ENCODE data around the gene NTN1. TPM values are rescaled to one million over a fixed set of nuclear protein-coding genes. Genes with fewer than 3 reads are reported as not detected.

NTN1 gene
- total and polyA plus RNA-seq, 2 of the 4 experiments (the other 2 are of a cell fraction), result under 0.01 to 0.07 TPM

DNA sequence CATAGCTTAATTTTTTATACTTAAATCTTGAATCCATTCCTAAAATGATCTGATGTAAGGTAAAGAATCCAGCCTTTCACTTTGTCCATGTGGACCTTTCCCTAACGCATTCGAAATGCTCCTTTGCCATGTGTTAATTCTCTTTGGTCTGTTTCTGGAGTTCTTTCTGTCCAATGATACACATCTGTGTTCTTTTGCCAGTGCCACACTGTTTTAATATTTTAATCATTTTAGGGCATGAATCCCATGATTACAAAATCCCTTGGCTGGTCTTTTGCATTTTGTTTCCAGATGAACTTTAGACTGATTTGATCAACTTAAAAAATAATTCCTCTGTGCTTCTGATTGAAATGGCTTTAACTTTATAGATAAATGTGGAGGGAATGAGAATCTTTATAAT lies 74.1 kb downstream of the NTN1 start:
- ChIA-PET POLR2A (ENCODE audit: unreplicated experiment) (no interaction called here), CTCF (no interaction called here)
- no peak overlapping the region for H3K4me2 ChIP-seq (ENCODE audit: low read depth, low read length)
- no peak overlapping the region for H3K18ac ChIP-seq (ENCODE audit: low read depth, low read length)
- no peaks in the 10 kb centered on the region for H3K79me1 ChIP-seq (ENCODE audit: low read depth in 1 of 2, low read length in 2 of 2)
- intact Hi-C loops (cut with micrococcal nuclease) (no loop called here), dilution Hi-C loops (cut with HindIII; ENCODE audit: low sequenced_read_pairs, unreplicated experiment) (no loop called here), in situ Hi-C loops (cut with MboI; ENCODE audit: low sequenced_read_pairs) (no loop called here)
- ATAC-seq (ENCODE audit: low read depth) (no peak), DNase-seq (no peak)
- no peak overlapping the region for H3K56ac ChIP-seq (ENCODE audit: extremely low read depth, insufficient read depth, low read length)
- H2AK9ac ChIP-seq (replicated peaks; ENCODE audit: low read depth, low read length, poor library complexity), result no peak overlapping the region
- no peaks in the 10 kb centered on the region for H3K9me3 ChIP-seq (ENCODE audit: control insufficient read depth, insufficient read depth, low read length)
- H3K4ac ChIP-seq (ENCODE audit: low read depth, low read length), result no peak overlapping the region
- H4K20me1 ChIP-seq (ENCODE audit: insufficient read depth, low read length), result no peaks in the 10 kb centered on the region
- no TSS peak for BruUV-seq (replicated peaks)
- H3K9ac ChIP-seq (ENCODE audit: low read depth, low read length), result no peak overlapping the region
- no peaks in the 10 kb centered on the region for H3K9me1 ChIP-seq (ENCODE audit: insufficient read depth, low read length)
- WGBS, 2 experiments (ENCODE audit: extremely low coverage in 2 of 2, insufficient read length in 1 of 2), result no CpG with 5 or more reads among the region's 2 CpGs
- no peak overlapping the region for H2BK120ac ChIP-seq (ENCODE audit: low read depth, low read length)
- no peak overlapping the region for H4K8ac ChIP-seq (ENCODE audit: low read depth in 2 of 2, low read length in 2 of 2)
- no peak overlapping the region for H4K91ac ChIP-seq (ENCODE audit: insufficient read depth, low read depth, low read length)
- TF ChIP-seq BHLHE40 (IDR thresholded peaks at IDR 0.05; ENCODE audit: low read depth, low read length), result no peak
- no peak for TF ChIP-seq SMC3 (IDR thresholded peaks at IDR 0.05; ENCODE audit: low read depth, low read length)
- no peak for TF ChIP-seq RCOR1 (IDR thresholded peaks at IDR 0.05; ENCODE audit: insufficient replicate concordance, low read length)
- TF ChIP-seq RFX5 (IDR thresholded peaks at IDR 0.05; ENCODE audit: low read depth, low read length), result no peak
- no peak for TF ChIP-seq ELK1 (IDR thresholded peaks at IDR 0.05; ENCODE audit: borderline replicate concordance, low read depth, low read length)
- TF ChIP-seq NFE2L2 (IDR thresholded peaks at IDR 0.05; ENCODE audit: low read depth, low read length), result no peak
- TF ChIP-seq FOS (IDR thresholded peaks at IDR 0.05; ENCODE audit: low read depth, low read length), result no peak
- TF ChIP-seq RAD21 (IDR thresholded peaks at IDR 0.05; ENCODE audit: low read length), result no peak
- no peak for TF ChIP-seq MAZ (IDR thresholded peaks at IDR 0.05; ENCODE audit: borderline replicate concordance, low read depth, low read length)
- TF ChIP-seq USF2 (IDR thresholded peaks at IDR 0.05; ENCODE audit: low read depth, low read length), result no peak
- TF ChIP-seq CHD1 (IDR thresholded peaks at IDR 0.05; ENCODE audit: low read depth, low read length), result no peak
- TF ChIP-seq, protein P1, sequence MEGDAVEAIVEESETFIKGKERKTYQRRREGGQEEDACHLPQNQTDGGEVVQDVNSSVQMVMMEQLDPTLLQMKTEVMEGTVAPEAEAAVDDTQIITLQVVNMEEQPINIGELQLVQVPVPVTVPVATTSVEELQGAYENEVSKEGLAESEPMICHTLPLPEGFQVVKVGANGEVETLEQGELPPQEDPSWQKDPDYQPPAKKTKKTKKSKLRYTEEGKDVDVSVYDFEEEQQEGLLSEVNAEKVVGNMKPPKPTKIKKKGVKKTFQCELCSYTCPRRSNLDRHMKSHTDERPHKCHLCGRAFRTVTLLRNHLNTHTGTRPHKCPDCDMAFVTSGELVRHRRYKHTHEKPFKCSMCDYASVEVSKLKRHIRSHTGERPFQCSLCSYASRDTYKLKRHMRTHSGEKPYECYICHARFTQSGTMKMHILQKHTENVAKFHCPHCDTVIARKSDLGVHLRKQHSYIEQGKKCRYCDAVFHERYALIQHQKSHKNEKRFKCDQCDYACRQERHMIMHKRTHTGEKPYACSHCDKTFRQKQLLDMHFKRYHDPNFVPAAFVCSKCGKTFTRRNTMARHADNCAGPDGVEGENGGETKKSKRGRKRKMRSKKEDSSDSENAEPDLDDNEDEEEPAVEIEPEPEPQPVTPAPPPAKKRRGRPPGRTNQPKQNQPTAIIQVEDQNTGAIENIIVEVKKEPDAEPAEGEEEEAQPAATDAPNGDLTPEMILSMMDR (conservative IDR thresholded peaks at IDR 0.05; ENCODE audit: low read depth, low read length), result no peak
- TF ChIP-seq MAFK (IDR thresholded peaks at IDR 0.05; ENCODE audit: low read depth, low read length), result no peak
- no peak for TF ChIP-seq MXI1 (IDR thresholded peaks at IDR 0.05; ENCODE audit: borderline replicate concordance, low read depth, low read length)
- no peak for TF ChIP-seq CEBPB (IDR thresholded peaks at IDR 0.05; ENCODE audit: low read depth, low read length)
- no peak overlapping the region for H3K23ac ChIP-seq (ENCODE audit: low read depth, low read length)
- H3K14ac ChIP-seq (replicated peaks; ENCODE audit: low read depth, low read length), result no peak overlapping the region
- H2BK15ac ChIP-seq (ENCODE audit: low read depth, low read length), result no peak overlapping the region
- no peak overlapping the region for H2AFZ ChIP-seq (replicated peaks; ENCODE audit: low read length, poor library complexity)
- no peaks in the 10 kb centered on the region for H3K36me3 ChIP-seq (ENCODE audit: control insufficient read depth, insufficient read depth, low read length)
- no peak overlapping the region for H3K27ac ChIP-seq (ENCODE audit: insufficient read depth, low read length)
- H4K5ac ChIP-seq (ENCODE audit: low read depth, low read length), result no peak overlapping the region
- H3K4me3 ChIP-seq (ENCODE audit: insufficient read depth, low read depth, low read length), result no peak overlapping the region
- H2BK20ac ChIP-seq (ENCODE audit: low read depth, low read length), result no peak overlapping the region
- no peaks in the 10 kb centered on the region for H3K27me3 ChIP-seq (ENCODE audit: control insufficient read depth, insufficient read depth, low read length)
- no peak overlapping the region for H2BK5ac ChIP-seq (ENCODE audit: low read depth, low read length, poor library complexity, severe bottlenecking)
- H3K4me1 ChIP-seq (ENCODE audit: control insufficient read depth, insufficient read depth, low read length), result no peaks in the 10 kb centered on the region
- no peak overlapping the region for H2AK5ac ChIP-seq (ENCODE audit: low read depth, low read length)
